ENCODE measurements around the gene CYGB.

CYGB gene

GRCh38 chr17:76538281-76538931, 897 bp upstream of the CYGB start:
- TF ChIP-seq CREB1 (IDR thresholded peaks at IDR 0.05; ENCODE audit: low read depth), result no peak
- TF ChIP-seq FOXM1 (IDR thresholded peaks at IDR 0.05; ENCODE audit: borderline replicate concordance, low read depth), result no peak

DNA sequence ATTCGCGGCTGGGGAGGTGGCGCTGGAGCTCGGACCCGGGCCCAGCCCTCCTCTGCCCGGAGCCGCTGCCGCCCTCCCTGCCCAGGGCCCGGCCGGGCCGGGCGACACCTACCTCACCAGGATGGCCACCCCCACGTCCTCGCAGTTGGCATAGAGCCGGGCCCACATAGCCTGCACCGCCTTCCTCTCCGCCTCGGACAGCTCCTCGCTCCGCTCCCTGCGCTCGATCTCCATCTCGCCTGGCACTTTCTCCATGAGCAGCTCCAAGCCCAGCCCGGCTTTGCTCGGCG, 276 bp downstream of the CYGB start:
- no peak for TF ChIP-seq TAF1 (IDR thresholded peaks at IDR 0.05; ENCODE audit: low read depth)
- TF ChIP-seq EP300 (IDR thresholded peaks at IDR 0.05; ENCODE audit: borderline replicate concordance), result no peak
- TF ChIP-seq RAD21 (IDR thresholded peaks at IDR 0.05; ENCODE audit: low read depth), result no peak
- TF ChIP-seq CREB1 (IDR thresholded peaks at IDR 0.05; ENCODE audit: low read depth), result no peak
- no peak for TF ChIP-seq CEBPB (IDR thresholded peaks at IDR 0.05)
- peak; percentile 37; the same call in 1 of the 2 replicates for TF ChIP-seq NFIC (IDR thresholded peaks at IDR 0.05)
- TF ChIP-seq EGR1 (IDR thresholded peaks at IDR 0.05), result no peak
- no peak for TF ChIP-seq YY1 (IDR thresholded peaks at IDR 0.05; ENCODE audit: low read depth)
- no peak for TF ChIP-seq ZBTB7A (IDR thresholded peaks at IDR 0.05; ENCODE audit: low read depth)
- no peak for TF ChIP-seq TCF12 (IDR thresholded peaks at IDR 0.05; ENCODE audit: low read depth)
- TF ChIP-seq, protein P1, sequence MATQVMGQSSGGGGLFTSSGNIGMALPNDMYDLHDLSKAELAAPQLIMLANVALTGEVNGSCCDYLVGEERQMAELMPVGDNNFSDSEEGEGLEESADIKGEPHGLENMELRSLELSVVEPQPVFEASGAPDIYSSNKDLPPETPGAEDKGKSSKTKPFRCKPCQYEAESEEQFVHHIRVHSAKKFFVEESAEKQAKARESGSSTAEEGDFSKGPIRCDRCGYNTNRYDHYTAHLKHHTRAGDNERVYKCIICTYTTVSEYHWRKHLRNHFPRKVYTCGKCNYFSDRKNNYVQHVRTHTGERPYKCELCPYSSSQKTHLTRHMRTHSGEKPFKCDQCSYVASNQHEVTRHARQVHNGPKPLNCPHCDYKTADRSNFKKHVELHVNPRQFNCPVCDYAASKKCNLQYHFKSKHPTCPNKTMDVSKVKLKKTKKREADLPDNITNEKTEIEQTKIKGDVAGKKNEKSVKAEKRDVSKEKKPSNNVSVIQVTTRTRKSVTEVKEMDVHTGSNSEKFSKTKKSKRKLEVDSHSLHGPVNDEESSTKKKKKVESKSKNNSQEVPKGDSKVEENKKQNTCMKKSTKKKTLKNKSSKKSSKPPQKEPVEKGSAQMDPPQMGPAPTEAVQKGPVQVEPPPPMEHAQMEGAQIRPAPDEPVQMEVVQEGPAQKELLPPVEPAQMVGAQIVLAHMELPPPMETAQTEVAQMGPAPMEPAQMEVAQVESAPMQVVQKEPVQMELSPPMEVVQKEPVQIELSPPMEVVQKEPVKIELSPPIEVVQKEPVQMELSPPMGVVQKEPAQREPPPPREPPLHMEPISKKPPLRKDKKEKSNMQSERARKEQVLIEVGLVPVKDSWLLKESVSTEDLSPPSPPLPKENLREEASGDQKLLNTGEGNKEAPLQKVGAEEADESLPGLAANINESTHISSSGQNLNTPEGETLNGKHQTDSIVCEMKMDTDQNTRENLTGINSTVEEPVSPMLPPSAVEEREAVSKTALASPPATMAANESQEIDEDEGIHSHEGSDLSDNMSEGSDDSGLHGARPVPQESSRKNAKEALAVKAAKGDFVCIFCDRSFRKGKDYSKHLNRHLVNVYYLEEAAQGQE (IDR thresholded peaks at IDR 0.05; ENCODE audit: low read depth), result peak; percentile 24; the same call in 1 of the 2 replicates
- no peak for TF ChIP-seq TEAD4 (IDR thresholded peaks at IDR 0.05)
- no peak for TF ChIP-seq USF1 (IDR thresholded peaks at IDR 0.05)
- TF ChIP-seq, protein P2, sequence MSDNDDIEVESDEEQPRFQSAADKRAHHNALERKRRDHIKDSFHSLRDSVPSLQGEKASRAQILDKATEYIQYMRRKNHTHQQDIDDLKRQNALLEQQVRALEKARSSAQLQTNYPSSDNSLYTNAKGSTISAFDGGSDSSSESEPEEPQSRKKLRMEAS (IDR thresholded peaks at IDR 0.05), result no peak
- no peak for TF ChIP-seq FOXM1 (IDR thresholded peaks at IDR 0.05; ENCODE audit: borderline replicate concordance, low read depth)

DNA sequence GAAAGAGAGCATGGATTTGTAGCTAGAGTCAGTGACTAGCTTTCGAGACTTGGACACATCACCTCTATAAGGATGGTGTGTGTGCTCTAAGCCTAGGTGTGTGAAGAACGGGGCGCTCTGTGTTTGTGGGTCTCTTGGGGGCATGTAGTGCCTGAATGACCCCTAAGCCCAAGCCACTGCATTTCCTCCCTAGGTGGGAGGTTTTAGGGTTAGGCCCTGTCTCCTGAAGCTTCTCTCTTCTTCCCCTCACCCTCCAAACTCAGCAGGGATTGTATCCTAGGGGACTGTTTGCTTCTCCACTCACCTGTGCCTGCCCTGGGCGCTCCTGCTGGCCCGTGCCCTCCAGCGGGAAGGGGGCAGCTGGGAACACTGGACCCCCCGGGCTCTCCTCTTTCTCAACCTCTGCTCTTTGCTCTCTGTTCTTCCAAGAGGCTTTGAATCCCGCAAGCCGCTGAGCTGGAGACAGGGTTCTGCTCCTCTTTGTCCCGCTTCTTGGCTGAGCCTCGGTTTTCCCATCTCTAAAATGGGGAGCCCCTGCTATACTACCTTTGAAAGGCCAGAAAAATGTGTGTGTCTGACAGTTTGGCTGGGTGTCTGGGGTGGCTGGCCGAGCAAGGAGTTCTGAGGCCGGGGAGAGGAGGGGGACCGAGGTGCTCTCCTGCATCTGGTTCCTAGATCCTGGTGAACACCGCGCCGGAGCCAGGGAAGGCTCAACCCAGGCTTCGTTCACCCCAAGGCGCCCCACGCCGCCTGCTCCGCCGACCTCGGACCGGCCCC, 810 bp downstream of the CYGB start:
- TF ChIP-seq CEBPB (IDR thresholded peaks at IDR 0.05) (no peak), RAD21 (IDR thresholded peaks at IDR 0.05; ENCODE audit: low read depth) (no peak)
- TF ChIP-seq, protein P1 (IDR thresholded peaks at IDR 0.05; ENCODE audit: low read depth), result no peak

- TF ChIP-seq EGR1 (IDR thresholded peaks at IDR 0.05) (no peak), EP300 (IDR thresholded peaks at IDR 0.05; ENCODE audit: borderline replicate concordance) (no peak), YY1 (IDR thresholded peaks at IDR 0.05; ENCODE audit: low read depth) (no peak), FOXM1 (IDR thresholded peaks at IDR 0.05; ENCODE audit: borderline replicate concordance, low read depth) (no peak), RAD21 (IDR thresholded peaks at IDR 0.05; ENCODE audit: low read depth) (no peak), TEAD4 (IDR thresholded peaks at IDR 0.05) (no peak), ZBTB7A (IDR thresholded peaks at IDR 0.05; ENCODE audit: low read depth) (no peak), NFIC (IDR thresholded peaks at IDR 0.05) (no peak), USF1 (IDR thresholded peaks at IDR 0.05) (no peak), TCF12 (IDR thresholded peaks at IDR 0.05; ENCODE audit: low read depth) (no peak), TAF1 (IDR thresholded peaks at IDR 0.05; ENCODE audit: low read depth) (no peak), CREB1 (IDR thresholded peaks at IDR 0.05; ENCODE audit: low read depth) (no peak)
- TF ChIP-seq, protein P1 (IDR thresholded peaks at IDR 0.05; ENCODE audit: low read depth), result no peak
- TF ChIP-seq, protein P2 (IDR thresholded peaks at IDR 0.05), result no peak
These were observed 1.6 kb downstream of the CYGB start for GRCh38 chr17:76535788-76536510.
